WI38 (cell line): Measurements from ENCODE around the gene TRMT1.

ENCODE experiments used
- H3K4me3 ChIP-seq: 2 replicates; pipeline ENCODE4 v1.5.1; 2011; ENCODE audit warnings: low read depth, mild to moderate bottlenecking, control low read depth, low read length
- CTCF ChIP-seq: IDR thresholded peaks from 2 replicates; pipeline ENCODE4 v1.5.1; 2012; ENCODE audit warnings: low read depth, mild to moderate bottlenecking, control low read depth, low read length

The TRMT1 gene

GRCh38 chr19:13101590-13102415 is 14.7 kb downstream of the TRMT1 start:
- peak overlapping the region; percentile 27; the same call in 1 of the 2 replicates for H3K4me3 ChIP-seq
- no peak for TF ChIP-seq CTCF

- 0 out of 2 replicates have a peak, but pooled peaks have one; percentile 9 for TF ChIP-seq CTCF
- no peak overlapping the region for H3K4me3 ChIP-seq
Observed at GRCh38 chr19:13100841-13101589, 15.5 kb downstream of the TRMT1 start.

- H3K4me3 ChIP-seq: no peak overlapping the region
- TF ChIP-seq CTCF: no peak
Observed at GRCh38 chr19:13100031-13100588, 16.4 kb downstream of the TRMT1 start.

- H3K4me3 ChIP-seq: no peak overlapping the region
- no peak for TF ChIP-seq CTCF
Observed at GRCh38 chr19:13099073-13099999, 17.2 kb downstream of the TRMT1 start.

- no peak for TF ChIP-seq CTCF
- H3K4me3 ChIP-seq: no peak overlapping the region
Observed at GRCh38 chr19:13098277-13099072, 18.1 kb downstream of the TRMT1 start.
